NCI-H345 (cell line): Measurements from ENCODE around the gene HS1BP3.

Experiments used
- DNase-seq: peaks from one replicate; lab custom pipeline; 2025; lab: John Stamatoyannopoulos, UW

Gene HS1BP3

GRCh38 chr2:20617081-20617575 is 33.8 kb downstream of the HS1BP3 start:
- DNase-seq: no peak

GRCh38 chr2:20616341-20616871 is 34.5 kb downstream of the HS1BP3 start:
- no peak for DNase-seq

GRCh38 chr2:20615466-20616241 is 35.2 kb downstream of the HS1BP3 start:
- DNase-seq: no peak

GRCh38 chr2:20615068-20615465 is 35.8 kb downstream of the HS1BP3 start:
- no peak for DNase-seq

- DNase-seq: peak; percentile 24
Observed at GRCh38 chr2:20614201-20615067, 36.5 kb downstream of the HS1BP3 start.

- DNase-seq: no peak
Observed at GRCh38 chr2:20612925-20613916, 37.7 kb downstream of the HS1BP3 start.

GRCh38 chr2:20611844-20612356 is 39.0 kb downstream of the HS1BP3 start:
- DNase-seq: no peak

- DNase-seq: no peak
Observed at GRCh38 chr2:20611077-20611843, 39.6 kb downstream of the HS1BP3 start.

GRCh38 chr2:20609995-20610357 is 40.9 kb downstream of the HS1BP3 start:
- no peak for DNase-seq

- DNase-seq: peak; percentile 81
Observed at GRCh38 chr2:20609349-20609994, 41.4 kb downstream of the HS1BP3 start.

- no peak for DNase-seq
Observed at GRCh38 chr2:20608666-20609348, 42.1 kb downstream of the HS1BP3 start.

GRCh38 chr2:20607446-20607845 is 43.5 kb downstream of the HS1BP3 start:
- DNase-seq: no peak

GRCh38 chr2:20606198-20606597 is 44.7 kb downstream of the HS1BP3 start:
- DNase-seq: no peak

- DNase-seq: no peak
Observed at GRCh38 chr2:20604951-20605381, 45.9 kb downstream of the HS1BP3 start.

GRCh38 chr2:20604401-20604911 is 46.4 kb downstream of the HS1BP3 start:
- DNase-seq: no peak

GRCh38 chr2:20603791-20604190 is 47.1 kb downstream of the HS1BP3 start:
- no peak for DNase-seq

GRCh38 chr2:20602803-20603202 is 48.1 kb downstream of the HS1BP3 start:
- no peak for DNase-seq

- no peak for DNase-seq
Observed at GRCh38 chr2:20600756-20601325, 50.1 kb downstream of the HS1BP3 start.
